Stimulated activated naive B cell treated with anti-CD40 and anti-IgM and Interleukin-4, amounts not matched to agents 10 μg/mL and 1 μg/mL and 100 μg/mL, for 72 hours (primary cell): ENCODE measurements around the gene GALNT17.

ENCODE experiments used
- ATAC-seq, 2 donors: fragments of 150-1000 bp; cut with Tn5 transposase; replicated peaks; 2 replicates each; pipeline ENCODE4 v1.10.0; 2021; ENCODE audit warnings: moderate library complexity in 1 of 2
- DNase-seq: peaks from one replicate; pipeline ENCODE4 v3.0.0; 2021
- H3K27ac Mint-ChIP-seq: one replicate; pipeline ENCODE4 v1.8.0; 2022; ENCODE audit warnings: mild to moderate bottlenecking, mixed read lengths
- H3K27me3 Mint-ChIP-seq, 2 donors: one replicate each; pipeline ENCODE4 v1.8.0; 2022; ENCODE audit warnings: mixed read lengths in 2 of 2
- H3K36me3 Mint-ChIP-seq, 2 donors: one replicate each; pipeline ENCODE4 v1.8.0; 2022; ENCODE audit warnings: mixed read lengths in 2 of 2, mild to moderate bottlenecking in 1 of 2
- H3K4me1 Mint-ChIP-seq, 2 donors: one replicate each; pipeline ENCODE4 v1.8.0; 2022; ENCODE audit warnings: mixed read lengths in 2 of 2, mild to moderate bottlenecking in 1 of 2
- H3K4me3 Mint-ChIP-seq, 2 donors: one replicate each; pipeline ENCODE4 v1.8.0; 2022; ENCODE audit warnings: mild to moderate bottlenecking in 2 of 2, mixed read lengths in 2 of 2, moderate library complexity in 1 of 2
- H3K9me3 Mint-ChIP-seq, 2 donors: one replicate each; pipeline ENCODE4 v1.8.0; 2022; ENCODE audit warnings: mixed read lengths in 2 of 2, mild to moderate bottlenecking in 1 of 2

Gene GALNT17

DNA sequence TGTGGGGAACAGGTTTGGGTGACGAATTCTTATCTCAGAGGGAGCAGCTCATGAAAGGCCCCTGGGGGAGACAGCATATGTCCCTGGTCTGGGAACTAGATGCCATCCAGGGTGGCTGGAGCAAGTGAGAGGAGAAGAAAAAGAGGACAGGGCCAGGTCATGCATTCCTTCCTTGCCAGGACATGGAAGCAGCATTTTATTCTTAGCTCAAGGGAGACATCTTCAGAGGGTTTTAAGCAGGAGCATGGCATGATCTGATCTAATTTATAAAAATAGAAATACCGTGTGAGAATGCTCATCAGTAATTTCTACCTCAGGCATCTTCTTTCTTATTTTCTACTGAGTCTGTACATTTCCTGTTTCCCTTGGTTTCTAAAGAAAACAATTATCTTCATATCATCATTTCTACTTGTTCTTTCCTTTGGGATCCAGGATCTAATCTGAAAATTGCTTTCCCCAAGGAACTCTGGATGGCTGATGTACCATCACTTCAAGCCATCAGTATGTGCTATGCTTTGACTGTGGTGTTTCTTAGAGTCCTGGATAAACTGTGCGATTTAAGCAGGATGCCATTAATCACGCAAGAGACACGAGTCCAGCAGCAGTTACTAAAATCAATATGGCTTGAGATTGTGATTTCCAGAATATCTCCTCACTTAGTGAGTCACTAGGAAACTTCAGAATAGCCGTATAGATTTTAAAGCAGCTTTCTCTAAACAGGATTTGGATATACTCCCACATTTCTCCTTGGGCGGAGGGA, 386.2 kb downstream of the GALNT17 start:
- Mint-ChIP-seq H3K9me3 (peaks cover 18 to 22% of the 10 kb centered on the region in 2 donors), H3K27ac (no peak overlapping the region), H3K4me1 (no peaks in the 10 kb centered on the region), H3K36me3 (no peaks in the 10 kb centered on the region), H3K4me3 (no peak overlapping the region), H3K27me3 (no peaks in the 10 kb centered on the region)
- ATAC-seq (no peak), DNase-seq (no peak)

DNA sequence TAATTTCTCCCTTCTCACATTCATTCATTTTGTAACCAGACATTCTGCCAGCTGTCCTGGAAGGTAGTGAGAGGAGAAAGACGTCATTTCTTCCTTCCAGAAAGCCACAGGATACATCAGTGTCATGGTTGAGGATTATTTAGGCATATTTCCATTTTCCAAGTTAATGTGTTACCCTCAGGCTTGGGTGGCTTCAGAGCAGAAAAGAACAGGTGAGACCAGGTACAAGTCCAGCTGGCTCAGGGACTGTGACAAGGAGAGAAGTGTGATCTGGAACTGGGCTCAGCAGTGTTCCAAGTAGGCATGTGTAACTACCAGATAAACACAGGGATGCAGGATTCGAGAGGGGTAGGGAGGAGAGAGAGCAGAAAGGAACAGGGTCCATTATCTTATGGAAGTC, 386.9 kb downstream of the GALNT17 start:
- DNase-seq (no peak), ATAC-seq (no peak)
- H3K4me3 Mint-ChIP-seq = no peak overlapping the region
- H3K36me3 Mint-ChIP-seq = no peaks in the 10 kb centered on the region
- H3K27me3 Mint-ChIP-seq = no peaks in the 10 kb centered on the region
- H3K9me3 Mint-ChIP-seq = peaks cover 18 to 22% of the 10 kb centered on the region in 2 donors
- H3K27ac Mint-ChIP-seq = no peak overlapping the region
- H3K4me1 Mint-ChIP-seq = no peaks in the 10 kb centered on the region

DNA sequence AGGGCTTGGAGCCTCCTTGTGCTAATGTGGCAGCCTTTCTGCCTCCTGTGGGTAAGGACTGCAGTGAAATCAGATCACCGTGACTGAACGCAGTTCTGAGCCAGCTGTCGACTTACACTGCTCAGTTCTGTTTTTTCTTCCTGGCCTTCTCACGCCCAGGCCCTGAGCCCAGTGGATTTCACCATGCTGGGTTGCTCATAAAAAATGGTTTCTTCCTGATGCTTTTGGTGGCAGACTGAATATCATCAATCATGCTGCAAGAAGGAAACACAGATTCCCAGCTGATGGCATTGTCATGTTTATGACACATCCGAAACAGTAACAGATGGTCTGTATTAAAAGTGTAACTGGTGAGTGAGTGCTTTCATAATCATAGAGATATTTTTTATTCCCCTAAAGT, 389.6 kb downstream of the GALNT17 start:
- H3K4me3 Mint-ChIP-seq = no peak overlapping the region
- no peak for DNase-seq
- peaks cover 16 to 18% of the 10 kb centered on the region in 2 donors for H3K9me3 Mint-ChIP-seq
- no peaks in the 10 kb centered on the region for H3K27me3 Mint-ChIP-seq
- H3K36me3 Mint-ChIP-seq = no peaks in the 10 kb centered on the region
- no peaks in the 10 kb centered on the region for H3K4me1 Mint-ChIP-seq
- H3K27ac Mint-ChIP-seq = no peak overlapping the region
- ATAC-seq = no peak

DNA sequence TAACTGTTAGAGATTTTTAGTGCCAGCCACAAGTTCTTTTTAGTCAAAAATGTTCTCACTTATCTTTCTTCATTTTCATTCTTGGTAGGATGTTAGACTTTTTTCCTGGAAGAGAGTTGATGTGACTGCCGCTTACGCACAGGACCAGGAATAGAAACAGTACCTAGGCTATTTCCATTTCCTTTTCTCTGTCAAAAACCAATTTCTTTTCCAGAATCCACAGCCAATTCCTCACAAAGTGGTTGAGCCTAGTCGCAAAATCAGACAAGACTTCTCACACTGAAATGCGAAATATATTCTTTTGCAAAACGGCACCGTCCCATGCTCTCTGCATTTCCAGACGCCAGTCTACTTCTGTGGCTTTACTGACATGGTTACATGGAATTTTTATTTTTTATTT, 394.2 kb downstream of the GALNT17 start:
- DNase-seq = no peak
- Mint-ChIP-seq H3K27ac (no peak overlapping the region), H3K4me1 (no peaks in the 10 kb centered on the region), H3K4me3 (no peak overlapping the region), H3K27me3 (no peaks in the 10 kb centered on the region), H3K36me3 (no peaks in the 10 kb centered on the region), H3K9me3 (peaks cover 7% of the 10 kb centered on the region in 2 donors)
- ATAC-seq = no peak

DNA sequence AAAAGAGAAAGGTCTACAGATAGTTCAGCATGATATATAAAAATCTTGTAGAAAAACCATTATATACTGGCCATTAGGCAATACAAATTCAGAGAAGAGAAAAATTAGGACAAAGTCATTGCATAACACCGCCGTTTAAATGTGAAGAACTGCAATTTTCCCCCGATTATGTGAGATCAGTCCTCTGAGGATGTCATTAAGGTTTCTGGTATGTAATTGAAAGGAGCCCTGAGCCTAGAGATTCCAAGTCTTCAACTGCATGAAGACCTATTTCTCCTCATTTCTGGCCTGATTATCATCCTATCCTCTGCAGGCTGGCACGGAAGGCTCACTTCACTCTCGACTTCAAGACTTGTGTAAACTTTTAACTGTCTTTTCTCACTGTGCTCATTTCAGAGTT, 395.3 kb downstream of the GALNT17 start:
- no peaks in the 10 kb centered on the region for H3K4me1 Mint-ChIP-seq

DNA sequence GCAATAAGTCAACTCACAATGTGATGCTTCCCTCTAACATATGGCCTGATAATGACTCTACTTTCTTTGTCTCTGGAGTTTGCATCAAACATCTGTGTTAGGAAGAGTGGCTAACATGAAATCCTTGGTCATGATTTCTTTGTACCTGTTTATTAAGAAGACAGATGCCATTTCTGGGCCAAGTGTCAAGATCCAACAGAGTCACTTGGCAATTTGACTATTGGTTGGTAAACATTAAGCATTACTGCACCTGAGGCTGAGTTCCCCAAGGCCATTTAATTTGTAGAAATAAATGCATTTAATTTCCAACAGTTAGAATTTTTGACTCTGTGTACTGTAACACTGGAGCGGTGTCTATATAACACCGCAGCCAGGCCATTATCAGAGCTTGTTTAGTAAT, 403.7 kb downstream of the GALNT17 start:
- H3K4me1 Mint-ChIP-seq = no peaks in the 10 kb centered on the region
- H3K27ac Mint-ChIP-seq = no peak overlapping the region
- H3K4me3 Mint-ChIP-seq = no peak overlapping the region
- no peaks in the 10 kb centered on the region for H3K36me3 Mint-ChIP-seq
- ATAC-seq (no peak), DNase-seq (no peak)
- peaks cover 8 to 14% of the 10 kb centered on the region in 2 donors for H3K9me3 Mint-ChIP-seq
- no peaks in the 10 kb centered on the region for H3K27me3 Mint-ChIP-seq

More for the DNA sequence above, 395.3 kb downstream of the GALNT17 start:
- DNase-seq (no peak), ATAC-seq (no peak)
- Mint-ChIP-seq H3K4me3 (no peak overlapping the region), H3K27ac (no peak overlapping the region), H3K9me3 (peaks cover 5 to 6% of the 10 kb centered on the region in 2 donors), H3K27me3 (no peaks in the 10 kb centered on the region), H3K36me3 (no peaks in the 10 kb centered on the region)

DNA sequence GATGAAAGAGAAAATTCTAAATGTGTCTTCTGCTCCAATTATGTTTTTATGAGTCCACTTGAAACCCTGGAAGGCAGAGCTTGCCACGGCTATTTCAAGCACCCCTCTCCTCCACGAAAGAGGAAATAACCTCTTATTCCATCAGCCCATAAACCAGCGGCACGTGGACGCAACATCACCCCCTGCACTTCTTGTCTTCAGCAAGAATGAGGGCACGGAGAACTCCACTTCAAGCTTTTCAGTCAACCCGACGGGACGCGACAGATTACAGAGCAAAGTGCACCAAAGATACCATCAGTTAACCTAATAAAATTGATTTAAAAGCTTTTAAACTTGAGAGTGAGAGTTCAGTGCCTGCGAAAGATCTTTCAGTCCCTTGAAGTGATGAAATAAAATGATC, 406.3 kb downstream of the GALNT17 start:
- no peak for ATAC-seq
- no peak for DNase-seq
- Mint-ChIP-seq H3K27me3 (no peaks in the 10 kb centered on the region), H3K9me3 (peaks cover 8 to 15% of the 10 kb centered on the region in 2 donors), H3K4me1 (no peaks in the 10 kb centered on the region), H3K4me3 (no peak overlapping the region), H3K36me3 (no peaks in the 10 kb centered on the region), H3K27ac (no peak overlapping the region)

DNA sequence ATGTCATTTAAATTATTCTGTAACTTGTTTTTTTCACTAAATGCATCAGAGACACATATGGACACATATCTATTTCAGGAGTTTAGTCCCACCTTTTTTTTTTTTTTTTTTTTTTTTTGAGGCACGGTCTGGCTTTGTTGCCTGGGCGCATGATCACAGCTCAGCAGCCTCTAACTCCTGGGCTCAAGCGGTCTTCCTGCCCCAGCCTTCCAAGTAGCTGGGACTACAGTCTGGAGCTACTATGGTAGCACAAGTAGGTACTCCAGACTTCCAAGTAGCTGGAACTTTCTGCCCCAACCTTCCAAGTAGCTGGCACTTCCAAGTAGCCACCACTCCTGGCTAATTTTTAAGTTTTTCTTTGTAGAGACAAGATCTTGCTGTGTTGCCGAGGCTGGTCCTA, 407.7 kb downstream of the GALNT17 start:
- H3K27ac Mint-ChIP-seq = no peak overlapping the region
- no peak for ATAC-seq

DNA sequence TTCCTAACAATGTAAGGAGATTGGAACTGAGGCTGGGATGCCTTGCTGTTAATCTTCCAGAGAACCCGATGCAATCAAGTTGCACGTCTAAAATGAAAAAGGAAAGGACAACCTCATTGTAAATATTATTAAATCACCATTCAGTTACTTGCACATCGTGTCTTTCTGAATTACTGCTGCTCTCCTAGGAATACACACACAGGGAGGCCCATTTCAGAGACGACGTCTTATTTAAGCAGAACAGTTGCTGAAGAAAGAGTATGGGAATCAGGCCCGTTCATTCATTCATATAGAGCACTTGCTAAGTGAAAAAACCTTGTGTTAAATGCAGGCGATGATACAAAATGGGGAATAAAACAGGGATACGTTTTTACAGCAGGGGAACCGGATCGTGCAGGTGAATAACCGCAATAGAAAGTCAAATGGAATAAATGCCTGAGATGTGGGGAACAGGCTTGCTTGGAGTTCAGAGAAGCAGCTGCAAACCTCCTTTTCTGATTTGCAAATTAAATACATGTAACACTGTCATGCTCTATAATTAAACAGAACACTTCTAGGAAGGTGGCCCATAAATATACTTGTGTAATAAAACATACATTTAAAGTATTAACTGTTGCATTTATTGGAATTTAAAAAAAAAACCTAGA, 409.9 kb downstream of the GALNT17 start:
- H3K9me3 Mint-ChIP-seq = peaks cover 0 to 10% of the 10 kb centered on the region in 2 donors
- H3K36me3 Mint-ChIP-seq = no peaks in the 10 kb centered on the region
- no peak for ATAC-seq
- no peaks in the 10 kb centered on the region for H3K4me1 Mint-ChIP-seq
- H3K4me3 Mint-ChIP-seq = no peak overlapping the region
- no peak for DNase-seq
- H3K27me3 Mint-ChIP-seq = no peaks in the 10 kb centered on the region
- no peak overlapping the region for H3K27ac Mint-ChIP-seq

More for the DNA sequence above, 407.7 kb downstream of the GALNT17 start:
- no peak overlapping the region for H3K4me3 Mint-ChIP-seq
- H3K9me3 Mint-ChIP-seq = peaks cover 4 to 13% of the 10 kb centered on the region in 2 donors
- H3K27me3 Mint-ChIP-seq = no peaks in the 10 kb centered on the region
- no peak for DNase-seq
- no peaks in the 10 kb centered on the region for H3K36me3 Mint-ChIP-seq
- H3K4me1 Mint-ChIP-seq = no peaks in the 10 kb centered on the region

DNA sequence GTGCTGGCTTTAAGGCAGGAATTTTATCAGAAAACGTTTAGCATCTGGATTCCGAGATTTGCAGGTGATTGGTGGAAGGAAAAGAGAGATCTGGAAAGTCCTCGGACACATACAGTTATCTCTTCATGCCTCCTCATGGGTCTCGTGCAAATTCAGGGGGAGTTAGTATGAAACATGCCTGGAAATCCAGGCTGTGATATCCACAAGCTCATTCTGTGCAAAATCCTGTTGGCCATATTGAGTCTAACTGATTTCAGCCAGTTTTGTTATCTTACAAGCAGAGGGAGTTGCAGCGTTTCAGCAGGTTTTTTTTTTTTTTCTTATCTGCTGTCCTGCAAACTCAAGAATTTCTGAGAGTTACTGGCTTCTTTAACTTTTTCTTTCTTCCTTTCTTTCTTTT, 411.5 kb downstream of the GALNT17 start:
- no peaks in the 10 kb centered on the region for H3K36me3 Mint-ChIP-seq
- DNase-seq (no peak), ATAC-seq (no peak)
- peaks cover 0 to 6% of the 10 kb centered on the region in 2 donors for H3K9me3 Mint-ChIP-seq
- H3K4me3 Mint-ChIP-seq = no peak overlapping the region
- no peaks in the 10 kb centered on the region for H3K4me1 Mint-ChIP-seq
- no peaks in the 10 kb centered on the region for H3K27me3 Mint-ChIP-seq
- H3K27ac Mint-ChIP-seq = no peak overlapping the region

DNA sequence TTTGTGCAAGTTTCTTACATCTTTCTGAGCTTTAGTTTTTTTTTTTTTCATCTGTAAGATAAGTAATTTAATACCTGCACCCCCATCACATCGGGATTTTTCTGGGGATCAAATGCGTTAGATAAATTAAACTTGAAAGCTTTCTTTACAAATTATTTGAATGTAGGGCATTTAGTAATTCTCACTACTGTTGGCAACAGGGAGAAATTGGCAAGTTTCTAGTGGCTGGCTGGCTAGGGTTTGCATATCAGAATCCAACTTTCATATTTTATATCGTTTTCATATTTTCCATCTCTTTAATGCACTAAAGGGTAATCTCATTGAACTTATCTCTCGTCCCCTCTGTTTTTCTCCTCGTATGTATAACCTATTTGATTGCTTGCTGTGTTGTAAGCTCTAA, 412.9 kb downstream of the GALNT17 start:
- Mint-ChIP-seq H3K27ac (no peak overlapping the region), H3K4me1 (no peaks in the 10 kb centered on the region), H3K4me3 (no peak overlapping the region), H3K9me3 (peaks cover 0 to 10% of the 10 kb centered on the region in 2 donors), H3K27me3 (no peaks in the 10 kb centered on the region), H3K36me3 (no peaks in the 10 kb centered on the region)
- ATAC-seq (no peak), DNase-seq (no peak)

DNA sequence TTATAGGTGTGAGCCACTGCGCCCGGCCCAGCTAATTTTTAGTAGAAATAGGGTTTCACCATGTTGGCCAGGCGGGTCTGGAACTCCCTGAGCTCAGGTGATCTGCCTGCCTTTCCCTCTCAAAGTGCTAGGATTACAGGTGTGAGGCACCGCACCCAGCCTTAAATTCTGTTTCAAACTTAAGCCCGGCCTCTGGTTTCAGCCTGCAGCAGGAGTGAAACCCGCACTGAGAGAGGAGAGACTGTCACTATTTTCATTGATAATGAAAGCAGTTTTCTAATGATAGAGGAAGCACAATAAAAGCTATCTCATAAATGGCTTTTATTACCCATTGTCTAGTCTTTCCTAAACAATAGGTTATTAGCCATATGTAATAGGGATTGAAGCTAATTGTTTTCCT, 415.5 kb downstream of the GALNT17 start:
- Mint-ChIP-seq H3K4me3 (no peak overlapping the region), H3K27ac (no peak overlapping the region)

DNA sequence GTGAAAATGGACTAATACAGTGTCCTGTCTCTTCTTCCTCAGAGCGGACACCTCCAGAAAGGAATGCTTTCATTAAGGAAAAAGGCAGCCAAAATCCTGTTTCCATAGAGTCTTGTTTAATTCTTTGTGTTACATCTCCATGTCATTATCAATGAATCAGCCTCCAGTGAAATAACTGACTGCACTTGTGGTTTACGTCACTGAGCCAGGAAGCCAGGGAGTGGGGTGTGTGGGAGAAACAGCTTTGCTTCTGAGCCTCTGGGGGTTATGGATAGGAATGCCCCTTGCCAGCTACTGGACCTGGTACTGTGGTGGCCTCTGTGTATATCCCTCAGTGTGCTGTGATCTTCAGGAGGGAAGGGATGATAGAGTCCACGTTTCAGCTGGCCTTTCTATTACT, 416.8 kb downstream of the GALNT17 start:
- Mint-ChIP-seq H3K4me1 (no peaks in the 10 kb centered on the region), H3K4me3 (no peak overlapping the region), H3K36me3 (no peaks in the 10 kb centered on the region), H3K27me3 (no peaks in the 10 kb centered on the region), H3K27ac (no peak overlapping the region), H3K9me3 (peaks cover 0 to 21% of the 10 kb centered on the region in 2 donors)
- no peak for DNase-seq
- ATAC-seq = no peak

More for the DNA sequence above, 415.5 kb downstream of the GALNT17 start:
- no peaks in the 10 kb centered on the region for H3K36me3 Mint-ChIP-seq
- H3K27me3 Mint-ChIP-seq = no peaks in the 10 kb centered on the region
- ATAC-seq = no peak
- no peak for DNase-seq
- peaks cover 0 to 18% of the 10 kb centered on the region in 2 donors for H3K9me3 Mint-ChIP-seq
- no peaks in the 10 kb centered on the region for H3K4me1 Mint-ChIP-seq

DNA sequence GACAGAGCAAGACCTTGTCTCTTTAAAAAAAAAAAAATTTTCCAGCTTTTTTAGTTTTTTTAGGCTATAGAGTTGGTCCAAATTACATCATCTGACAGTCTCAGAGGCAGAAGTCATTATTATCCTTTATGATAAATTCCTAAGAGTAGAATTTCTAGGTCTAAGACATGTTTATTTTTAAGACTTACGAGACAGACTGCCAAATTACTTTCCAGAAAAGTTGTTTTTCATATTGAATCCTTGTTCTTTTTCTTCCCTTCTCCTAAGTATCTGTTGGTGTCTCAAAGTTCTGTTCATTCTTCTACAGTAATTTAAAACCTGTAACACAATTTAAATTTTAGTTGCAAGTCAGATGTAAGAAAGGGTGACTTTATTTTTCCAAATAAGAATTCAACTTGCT, 421.4 kb downstream of the GALNT17 start:
- ATAC-seq (no peak), DNase-seq (no peak)
- H3K9me3 Mint-ChIP-seq = peaks cover 0 to 22% of the 10 kb centered on the region in 2 donors
- H3K36me3 Mint-ChIP-seq = no peaks in the 10 kb centered on the region
- no peaks in the 10 kb centered on the region for H3K27me3 Mint-ChIP-seq
- no peaks in the 10 kb centered on the region for H3K4me1 Mint-ChIP-seq
- H3K4me3 Mint-ChIP-seq = no peak overlapping the region
- no peak overlapping the region for H3K27ac Mint-ChIP-seq

DNA sequence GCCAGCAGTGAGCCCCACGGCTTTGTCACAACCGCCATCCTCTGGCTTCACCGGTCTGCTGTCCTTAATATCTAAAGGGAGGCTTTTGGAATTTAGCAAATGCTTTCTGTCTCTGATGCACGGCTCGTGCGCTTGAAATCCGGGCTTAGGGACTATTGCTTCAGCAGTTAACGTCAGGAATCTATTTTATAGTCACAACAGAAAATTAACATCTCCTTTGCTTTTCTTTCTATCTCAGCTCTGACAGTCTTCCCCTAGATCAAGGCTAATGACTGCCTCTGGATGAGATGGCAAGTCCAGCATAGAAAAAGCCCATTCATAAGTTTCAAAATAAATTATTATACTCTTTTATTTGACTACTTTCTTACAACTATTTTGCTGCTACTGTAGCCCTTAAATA, 423.8 kb downstream of the GALNT17 start:
- no peaks in the 10 kb centered on the region for H3K4me1 Mint-ChIP-seq

More for the DNA sequence above, 423.8 kb downstream of the GALNT17 start:
- no peak for ATAC-seq
- Mint-ChIP-seq H3K27ac (no peak overlapping the region), H3K36me3 (no peaks in the 10 kb centered on the region), H3K4me3 (no peak overlapping the region), H3K9me3 (peaks cover 3 to 17% of the 10 kb centered on the region in 2 donors), H3K27me3 (no peaks in the 10 kb centered on the region)
- DNase-seq = no peak
